Tibial nerve (tissue), 3 donors: ENCODE data around the gene UTS2B.

Experiments
- POLR2A ChIP-seq, 2 donors: fragments of 450-650 bp; IDR thresholded peaks; one replicate each; pipeline ENCODE4 v1.6.1; 2017; ENCODE audit warnings: antibody characterized with exemption in 2 of 2, mild to moderate bottlenecking in 2 of 2, moderate library complexity in 2 of 2
- TF ChIP-seq, protein P1 (sequence below), 5 experiments: fragments of 200-600 bp in 3 of 5; fragments of 450-650 bp in 2 of 5; sonication (generic) in 3 of 5; IDR thresholded peaks; one replicate each; pipeline ENCODE4 v1.5.1; 2016 to 2019; ENCODE audit warnings: antibody characterized with exemption in 5 of 5, mild to moderate bottlenecking in 3 of 5, moderate library complexity in 2 of 5

DNA sequence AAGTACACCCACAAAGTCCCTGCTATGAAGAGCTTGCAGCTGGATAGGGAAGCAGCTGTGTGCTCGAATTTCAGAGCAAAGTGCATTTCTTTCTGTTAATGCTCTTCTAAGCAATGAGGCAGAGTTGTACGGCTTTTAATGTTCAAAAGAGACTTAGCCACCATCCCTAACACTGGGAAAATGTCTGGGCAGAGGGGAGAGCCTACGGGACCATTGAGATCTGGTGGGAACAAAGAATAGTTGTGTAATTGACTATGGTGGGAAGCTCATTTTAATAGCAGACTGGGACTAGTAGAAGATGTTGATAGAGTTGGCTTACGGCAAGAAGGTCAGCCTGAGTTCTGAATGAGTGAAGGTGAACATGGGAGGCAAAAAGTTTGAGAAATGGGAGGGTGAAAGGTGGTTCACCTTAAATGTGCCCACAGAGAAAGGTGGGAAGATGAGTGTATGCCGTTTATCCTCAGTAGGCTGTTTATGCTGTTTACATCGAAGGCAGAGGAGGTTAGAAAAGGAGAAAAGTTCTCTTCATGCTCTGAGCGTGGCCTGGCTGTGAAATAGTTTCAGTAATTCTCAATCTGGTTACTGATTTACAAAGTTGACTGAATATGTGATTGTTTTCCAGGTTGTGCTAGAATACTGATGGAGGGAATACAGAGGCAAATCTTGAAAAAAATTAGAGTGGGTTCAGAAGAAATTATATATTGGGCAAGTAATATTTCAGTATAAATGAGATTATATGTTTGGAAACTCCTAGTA lies 22.9 kb upstream of the UTS2B start:
- no peak for TF ChIP-seq POLR2A (IDR thresholded peaks at IDR 0.05)
- TF ChIP-seq, protein P1, sequence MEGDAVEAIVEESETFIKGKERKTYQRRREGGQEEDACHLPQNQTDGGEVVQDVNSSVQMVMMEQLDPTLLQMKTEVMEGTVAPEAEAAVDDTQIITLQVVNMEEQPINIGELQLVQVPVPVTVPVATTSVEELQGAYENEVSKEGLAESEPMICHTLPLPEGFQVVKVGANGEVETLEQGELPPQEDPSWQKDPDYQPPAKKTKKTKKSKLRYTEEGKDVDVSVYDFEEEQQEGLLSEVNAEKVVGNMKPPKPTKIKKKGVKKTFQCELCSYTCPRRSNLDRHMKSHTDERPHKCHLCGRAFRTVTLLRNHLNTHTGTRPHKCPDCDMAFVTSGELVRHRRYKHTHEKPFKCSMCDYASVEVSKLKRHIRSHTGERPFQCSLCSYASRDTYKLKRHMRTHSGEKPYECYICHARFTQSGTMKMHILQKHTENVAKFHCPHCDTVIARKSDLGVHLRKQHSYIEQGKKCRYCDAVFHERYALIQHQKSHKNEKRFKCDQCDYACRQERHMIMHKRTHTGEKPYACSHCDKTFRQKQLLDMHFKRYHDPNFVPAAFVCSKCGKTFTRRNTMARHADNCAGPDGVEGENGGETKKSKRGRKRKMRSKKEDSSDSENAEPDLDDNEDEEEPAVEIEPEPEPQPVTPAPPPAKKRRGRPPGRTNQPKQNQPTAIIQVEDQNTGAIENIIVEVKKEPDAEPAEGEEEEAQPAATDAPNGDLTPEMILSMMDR (IDR thresholded peaks at IDR 0.05), result no peak
